GM18867 (cell line): ENCODE data around the gene PTPRT.

Experiments used
- ATAC-seq: cut with Tn5 transposase; IDR thresholded peaks from one replicate; pipeline ENCODE4 v1.9.1; 2021; ENCODE audit warnings: mild to moderate bottlenecking, moderate library complexity; ENCODE audit not compliant: unreplicated experiment

PTPRT gene

DNA sequence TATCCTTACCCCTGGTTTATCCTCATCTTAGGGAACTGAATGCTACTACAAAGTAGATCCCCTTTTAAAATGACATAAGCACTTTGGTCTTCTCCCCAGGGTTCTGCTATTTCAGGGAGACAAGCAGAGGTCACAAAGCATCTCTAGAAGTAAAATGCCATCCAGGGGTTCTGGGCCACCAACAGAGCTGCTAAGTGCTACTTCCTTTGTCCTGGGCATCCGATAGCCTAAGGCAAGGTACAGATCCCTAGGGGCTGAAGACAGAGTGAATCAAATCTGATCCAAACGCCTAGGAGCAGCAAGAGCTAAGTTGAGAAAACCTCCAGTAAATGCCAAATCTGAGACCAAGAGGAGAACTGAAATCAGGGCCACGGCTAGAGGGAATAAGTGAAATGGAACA is 161.2 kb downstream of the PTPRT start:
- no peak for ATAC-seq

DNA sequence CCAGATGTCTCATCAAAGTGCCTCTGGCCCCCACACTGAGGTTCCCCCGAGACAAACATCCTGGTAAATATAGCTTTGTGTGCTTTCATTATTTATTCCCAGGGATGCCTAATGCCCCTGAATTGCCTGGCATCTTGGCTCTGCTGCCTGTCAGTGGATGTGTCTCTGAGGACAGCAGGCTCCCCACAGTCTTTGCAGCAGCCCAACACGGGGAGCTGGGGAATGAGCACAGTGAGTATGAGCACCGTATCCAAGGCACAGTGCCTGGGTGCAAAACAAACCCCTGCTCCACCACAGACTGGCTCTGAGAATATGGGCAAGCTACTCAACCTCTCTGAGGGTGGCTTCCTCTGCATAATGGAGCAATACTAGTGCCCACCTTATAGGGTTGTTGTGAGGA is 165.9 kb downstream of the PTPRT start:
- no peak for ATAC-seq

DNA sequence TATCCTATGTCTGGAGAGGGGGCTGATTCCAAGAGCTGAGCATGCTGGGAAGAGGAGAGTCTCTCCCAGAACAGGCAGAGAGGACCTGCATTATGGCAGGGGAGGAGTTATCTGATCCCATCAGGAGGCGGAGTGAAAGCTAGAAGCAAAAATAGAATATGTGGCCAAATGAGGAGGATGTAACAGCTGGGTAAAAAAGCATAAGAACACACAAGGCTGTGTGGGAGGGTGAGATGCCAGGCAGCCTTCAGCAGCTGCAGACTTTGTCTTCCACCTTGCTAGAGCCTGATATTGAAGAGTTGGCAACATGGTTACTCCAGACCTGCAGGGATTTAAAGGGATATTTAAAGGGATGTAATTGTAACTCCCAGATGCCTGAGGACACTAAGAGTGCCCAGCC is 167.1 kb downstream of the PTPRT start:
- no peak for ATAC-seq

DNA sequence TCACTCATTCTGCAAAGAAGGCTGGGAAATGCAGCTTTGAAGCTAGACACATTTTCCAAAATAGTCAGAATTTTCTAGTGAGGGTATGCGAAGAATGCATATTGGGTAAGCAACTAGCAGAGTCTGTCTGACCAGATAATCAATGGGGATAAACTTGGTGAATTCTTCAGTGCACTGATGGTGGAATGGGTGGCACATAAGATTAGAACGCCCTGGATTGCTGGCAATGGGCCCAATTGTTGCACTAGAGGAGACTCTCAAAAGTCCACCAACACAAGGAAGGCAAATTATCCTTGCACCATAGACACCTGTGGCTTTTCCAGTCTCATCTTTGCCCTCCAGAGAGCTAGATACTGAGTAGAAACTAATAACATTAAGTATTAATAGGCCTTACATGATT is 167.6 kb downstream of the PTPRT start:
- no peak for ATAC-seq

DNA sequence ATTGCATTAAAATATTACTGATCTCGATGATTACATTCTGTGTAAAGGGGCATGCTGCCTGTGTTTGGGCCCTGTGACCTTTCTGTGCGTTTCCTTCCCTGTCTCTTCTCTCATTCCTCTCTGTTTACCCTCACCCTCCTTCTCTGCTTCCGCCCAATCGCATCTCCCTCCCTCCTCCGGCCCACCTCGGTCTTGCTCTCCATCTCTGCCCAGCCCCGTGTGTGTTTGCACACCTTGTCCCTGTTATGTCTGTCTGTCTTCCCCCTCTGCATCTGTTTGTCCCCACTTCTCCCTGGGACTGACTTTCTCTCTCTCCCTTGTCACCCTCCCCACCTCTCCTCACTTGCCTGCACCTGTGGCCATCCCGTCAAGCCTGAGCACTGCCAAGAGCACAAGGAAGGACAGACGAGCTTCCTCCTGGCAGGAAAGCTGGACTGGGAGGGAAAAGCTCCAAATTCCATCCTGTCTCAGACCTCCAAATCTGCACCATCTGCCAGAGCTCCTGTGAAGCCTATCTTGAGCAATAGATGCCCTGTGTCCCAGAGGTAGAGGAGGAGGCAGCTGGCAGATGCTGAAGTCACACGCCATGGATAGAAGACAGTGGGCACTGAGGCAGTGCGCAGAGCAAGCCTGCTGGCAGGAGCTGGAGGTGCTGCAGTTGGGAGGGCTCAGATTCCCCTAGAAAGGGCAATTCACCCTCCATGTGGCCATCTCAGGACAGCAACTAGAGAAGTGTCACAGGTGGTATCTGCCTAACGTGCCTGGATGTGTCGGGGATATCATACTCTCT is 172.3 kb downstream of the PTPRT start:
- no peak for ATAC-seq

DNA sequence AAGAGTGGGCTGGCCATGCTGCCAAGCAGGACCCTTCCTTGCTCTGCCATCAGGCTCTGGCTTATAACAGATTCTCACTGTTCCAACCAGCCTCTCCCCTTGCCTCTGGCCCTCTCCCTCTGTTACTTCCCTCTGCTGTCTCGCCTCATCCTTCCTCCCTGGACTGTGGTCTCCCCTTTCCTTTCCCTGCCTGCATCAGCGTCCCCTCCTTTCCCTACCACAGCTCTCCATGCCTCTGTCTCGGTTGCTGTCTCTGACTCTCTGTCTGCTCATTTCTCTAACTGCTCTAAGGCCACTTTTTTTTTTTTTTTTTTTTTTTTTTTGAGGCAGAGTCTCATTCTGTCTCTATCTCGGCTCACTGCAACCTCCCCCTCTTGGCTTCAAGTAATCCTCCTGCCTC is 173.4 kb downstream of the PTPRT start:
- no peak for ATAC-seq

DNA sequence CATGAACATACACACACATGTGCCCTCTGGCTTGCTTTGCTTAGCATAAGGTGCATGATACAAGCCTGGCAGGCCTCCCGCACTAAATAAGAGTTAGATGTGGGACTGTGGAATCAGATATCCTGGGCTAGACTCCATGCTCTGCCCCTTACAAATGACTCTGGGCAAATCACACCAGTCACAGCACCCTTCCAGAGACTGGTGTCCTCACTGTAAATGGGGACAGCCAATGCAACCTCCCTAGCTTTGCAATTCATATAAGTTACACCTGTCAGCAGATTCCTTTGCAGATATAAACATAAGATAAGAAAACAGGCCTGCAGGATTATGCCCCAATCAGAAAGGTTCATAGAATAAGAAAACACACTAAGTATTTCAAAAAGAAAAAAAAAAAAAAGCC is 174.1 kb downstream of the PTPRT start:
- ATAC-seq, result no peak

DNA sequence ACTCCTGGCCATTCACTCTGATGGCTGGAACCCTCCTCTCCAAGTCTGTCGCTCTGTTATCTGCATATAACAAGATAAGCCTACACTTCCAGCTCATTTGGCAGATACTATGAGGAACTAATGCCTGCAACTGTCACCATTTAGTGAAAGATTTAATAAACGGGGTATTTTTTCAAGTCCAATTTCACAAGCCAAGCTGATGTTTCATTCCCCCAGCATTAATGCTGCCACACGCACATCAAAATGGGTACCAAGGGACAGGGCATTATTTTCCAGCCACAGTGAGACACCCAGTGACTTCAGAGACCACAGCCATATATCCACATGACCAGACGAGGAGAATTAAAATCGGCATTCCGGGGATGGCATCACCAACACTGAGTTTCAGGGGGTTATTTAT is 175.5 kb downstream of the PTPRT start:
- no peak for ATAC-seq

DNA sequence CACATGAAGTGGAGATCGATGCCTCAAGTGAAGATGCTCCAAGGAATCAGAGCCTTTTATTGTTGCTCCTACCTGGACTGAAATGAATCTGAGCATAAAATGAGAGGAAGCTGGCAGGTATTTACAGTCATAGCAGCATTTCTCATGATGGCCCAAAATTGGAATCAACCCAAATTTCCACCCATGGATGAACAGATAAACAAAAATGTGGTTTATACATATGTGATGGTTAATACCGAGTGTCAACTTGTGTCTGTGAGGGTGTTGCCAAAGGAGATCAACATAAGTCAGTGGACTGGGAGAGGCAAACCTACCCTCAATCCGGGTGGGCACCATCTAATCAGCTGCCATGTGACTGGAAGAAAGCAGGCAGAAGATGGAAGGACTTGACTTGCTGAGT is 178.2 kb downstream of the PTPRT start:
- ATAC-seq, result no peak

DNA sequence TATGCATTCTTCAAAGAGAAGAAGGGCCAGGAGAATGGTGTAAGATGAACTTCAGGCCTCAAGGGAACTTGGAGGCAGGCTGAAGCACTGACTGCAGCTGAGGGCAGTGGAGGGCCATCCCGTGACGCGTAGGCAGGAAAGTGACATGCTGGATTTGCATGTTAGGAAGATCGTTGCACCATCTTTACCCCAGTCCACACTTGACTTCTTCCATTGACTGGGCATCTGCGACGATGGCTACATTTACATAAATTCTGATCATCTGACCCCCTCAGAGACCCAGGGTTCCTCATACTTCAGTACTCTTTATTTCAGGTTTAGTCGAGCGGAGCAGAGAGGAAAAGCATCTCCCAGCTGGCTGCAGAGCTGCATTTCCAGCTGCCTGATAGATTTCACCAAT is 180.2 kb downstream of the PTPRT start:
- ATAC-seq, result no peak

DNA sequence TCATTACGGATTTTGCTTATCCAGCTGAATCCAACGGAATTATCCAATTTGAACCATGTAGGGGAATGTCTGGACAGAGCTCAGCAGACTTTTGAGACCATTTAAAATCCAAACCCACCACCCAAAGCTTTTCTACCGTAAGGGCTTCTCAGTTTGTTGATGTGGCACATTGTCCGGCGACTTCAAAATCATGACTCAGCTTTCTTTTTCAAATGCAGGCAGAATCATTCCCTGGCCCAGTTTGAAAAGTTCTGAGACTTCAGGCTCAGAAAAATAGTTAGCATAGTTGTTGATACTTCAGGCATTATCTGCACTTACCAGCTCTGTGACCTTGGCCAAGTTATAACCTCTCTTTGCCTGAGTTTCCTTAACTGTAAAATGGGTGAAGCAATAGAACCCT is 182.2 kb downstream of the PTPRT start:
- no peak for ATAC-seq

DNA sequence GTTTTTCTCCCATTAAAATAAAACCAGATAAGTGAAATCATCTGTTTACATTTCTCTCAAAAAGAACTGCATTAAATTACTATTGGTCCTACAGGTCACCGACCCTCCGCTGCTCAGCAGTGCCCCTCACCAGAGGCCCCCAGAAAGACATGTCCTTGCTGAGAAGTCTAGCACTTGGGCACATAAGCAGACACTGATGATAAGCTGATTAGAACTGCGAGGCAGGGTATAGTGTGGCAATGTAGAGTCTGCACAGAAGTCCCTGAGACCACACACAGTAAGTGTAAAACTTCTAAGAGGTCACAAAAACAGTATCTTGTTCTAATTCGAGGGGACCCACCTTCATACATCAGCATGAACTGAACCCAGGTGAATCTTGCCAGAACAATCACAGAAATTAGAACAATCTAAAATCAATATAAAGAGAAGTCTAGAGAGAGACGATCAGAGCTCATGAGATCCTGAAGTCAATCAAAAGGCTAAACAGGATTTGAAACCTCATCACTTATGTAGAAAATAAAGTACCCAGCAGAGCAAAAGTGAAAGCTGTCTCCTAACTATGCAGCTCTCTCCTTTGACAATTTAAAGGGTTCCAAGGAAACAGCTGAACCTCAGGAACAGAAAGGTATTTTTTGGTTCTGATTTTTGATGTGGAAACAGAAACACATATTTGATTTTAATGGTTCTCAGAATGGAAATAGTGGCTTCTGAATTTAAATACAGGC is 182.9 kb downstream of the PTPRT start:
- ATAC-seq, result no peak

DNA sequence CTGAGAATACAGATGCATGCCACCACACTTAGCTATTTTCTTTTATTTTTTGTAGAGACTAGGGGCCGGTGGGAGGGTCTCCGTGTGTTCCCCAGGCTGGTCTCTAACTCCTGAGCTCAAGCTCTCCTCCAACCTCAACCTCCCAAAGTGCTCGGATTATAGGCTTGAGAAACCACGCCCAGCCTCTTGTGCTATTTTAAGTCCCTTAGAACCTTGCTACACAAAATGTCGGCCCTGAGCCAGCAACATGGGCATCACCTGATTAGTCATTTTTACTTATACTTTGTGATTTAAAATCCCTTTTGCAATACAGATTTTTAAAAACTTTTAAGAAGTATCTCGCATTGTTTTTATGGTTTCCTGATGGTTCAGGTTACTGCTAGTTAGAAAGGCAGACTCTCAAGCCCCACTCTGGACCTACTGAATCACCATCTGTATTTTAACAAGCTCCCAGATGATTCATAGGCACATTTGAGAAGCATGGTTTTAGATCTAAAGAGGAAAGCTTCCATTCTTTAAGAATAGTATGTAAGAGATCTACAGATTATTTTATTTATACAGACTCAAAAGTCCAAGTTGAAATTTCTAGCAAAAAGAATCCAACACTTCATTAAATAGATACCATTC is 186.3 kb downstream of the PTPRT start:
- ATAC-seq, result no peak

DNA sequence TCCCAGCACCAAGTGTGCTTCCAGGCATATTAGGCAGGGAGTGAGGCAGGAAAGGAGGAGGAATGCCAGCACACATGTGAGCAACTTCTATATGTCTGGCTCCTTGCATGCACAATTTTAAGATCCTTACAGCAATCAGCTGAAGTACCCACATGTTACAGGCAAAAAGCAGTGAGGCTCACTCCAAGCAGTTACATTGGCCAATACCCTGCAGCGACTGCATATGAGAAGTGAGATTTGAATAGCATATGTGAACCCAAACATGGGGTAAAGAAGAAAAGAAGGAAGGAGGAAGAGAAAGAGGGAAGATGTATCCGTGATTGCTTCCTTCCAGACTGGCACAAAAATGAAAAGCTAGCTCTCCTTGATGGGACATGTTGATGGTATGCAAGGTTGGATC is 193.6 kb downstream of the PTPRT start:
- no peak for ATAC-seq

DNA sequence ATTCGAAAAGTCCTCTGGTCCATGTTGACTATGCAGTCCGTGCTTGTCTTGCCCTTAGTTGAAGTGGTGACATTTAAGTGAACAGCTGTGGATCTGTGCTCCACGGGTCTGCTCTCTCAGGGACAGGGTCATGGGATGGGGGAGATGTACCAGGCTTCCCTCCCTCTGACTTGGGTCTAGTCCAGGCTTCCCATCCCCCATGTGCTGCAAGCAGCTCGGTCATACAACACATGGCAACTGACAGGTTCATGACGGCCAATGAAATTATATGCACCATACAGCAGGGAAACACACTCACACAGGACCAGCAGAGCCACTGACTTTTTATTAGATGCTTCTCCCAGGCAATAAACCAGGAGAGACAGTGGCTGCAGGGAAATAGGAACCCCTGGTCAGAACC is 201.4 kb downstream of the PTPRT start:
- no peak for ATAC-seq

DNA sequence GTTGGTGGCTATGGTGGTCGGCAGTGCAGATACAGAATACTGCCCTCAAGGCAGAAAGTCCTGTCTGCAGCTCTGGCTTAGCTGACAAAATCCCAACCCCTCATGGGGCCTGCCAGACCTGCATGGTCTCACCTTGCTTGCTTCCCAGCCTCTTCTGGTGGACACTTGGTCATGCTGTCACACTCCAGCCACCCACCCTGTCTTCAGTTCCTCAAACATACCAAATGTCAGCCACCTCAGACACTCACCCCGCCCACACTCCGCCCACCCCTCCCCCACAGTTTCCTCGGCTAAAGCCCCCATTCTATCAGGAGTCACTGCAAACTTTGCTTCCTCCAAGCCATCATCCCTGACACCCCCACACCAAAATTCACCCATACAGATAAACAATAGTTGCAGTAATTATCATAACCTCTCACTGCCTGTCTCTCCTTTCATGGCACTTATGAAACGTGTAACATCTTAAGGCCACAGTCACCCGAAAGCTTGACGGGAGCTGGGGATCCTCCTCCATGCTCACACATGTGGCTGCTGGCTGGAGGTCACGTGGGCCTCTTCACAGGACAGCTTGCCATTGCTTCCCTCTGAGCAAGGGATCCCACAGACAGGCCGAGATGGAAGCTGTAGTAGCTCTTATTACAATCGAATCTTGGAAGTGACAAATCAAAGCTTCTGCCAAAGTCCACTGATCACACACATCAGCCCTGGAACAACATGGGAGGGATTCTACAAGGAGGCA is 202.2 kb downstream of the PTPRT start:
- no peak for ATAC-seq

DNA sequence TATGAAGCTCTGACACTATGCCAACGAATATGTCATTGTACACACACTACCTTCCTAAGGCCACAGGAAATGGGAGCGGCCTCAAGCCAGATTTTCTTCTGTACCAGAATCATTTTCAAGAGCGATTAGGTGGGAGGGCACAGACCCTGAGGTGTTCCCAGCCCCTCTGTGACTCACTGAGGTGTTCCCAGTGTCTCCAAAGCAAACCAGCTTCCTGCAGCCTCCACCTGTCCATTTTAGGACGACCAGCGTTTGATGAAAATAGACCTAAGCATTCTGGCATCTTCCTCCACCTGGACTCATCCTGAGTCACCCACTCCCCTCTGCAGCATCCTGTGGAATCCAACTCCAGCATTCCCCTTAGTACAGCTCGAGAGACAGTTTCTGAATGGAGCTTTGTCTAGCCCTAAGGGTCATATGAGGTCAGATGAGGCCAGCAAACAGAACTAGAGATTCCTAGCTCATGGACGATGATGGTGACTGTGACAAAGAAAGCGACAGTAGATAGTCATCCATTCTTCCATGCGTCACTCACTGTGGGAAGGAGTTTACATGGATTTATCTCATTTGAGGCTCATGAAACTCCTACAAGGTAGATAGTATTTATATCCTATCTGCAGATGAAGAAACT is 203.4 kb downstream of the PTPRT start:
- ATAC-seq, result no peak

DNA sequence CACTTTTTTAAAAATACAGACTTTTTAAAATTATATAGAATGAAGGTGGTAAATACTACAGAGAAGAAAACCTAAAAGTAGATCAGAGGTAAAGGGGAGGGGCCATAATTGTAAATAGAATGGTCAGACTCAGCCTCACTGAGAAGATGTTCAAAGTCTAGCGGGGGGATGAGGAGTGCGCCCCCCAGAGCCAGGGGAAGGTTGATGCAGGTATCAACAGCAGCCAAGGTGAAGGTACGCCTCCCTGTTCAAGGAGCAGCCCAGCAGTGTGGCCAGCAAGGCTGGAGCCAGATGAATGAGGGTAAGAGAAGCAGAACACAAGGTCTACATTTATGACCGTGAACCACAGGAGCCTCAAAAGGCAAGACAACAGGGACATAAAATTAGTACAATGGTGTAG is 204.1 kb downstream of the PTPRT start:
- no peak for ATAC-seq

DNA sequence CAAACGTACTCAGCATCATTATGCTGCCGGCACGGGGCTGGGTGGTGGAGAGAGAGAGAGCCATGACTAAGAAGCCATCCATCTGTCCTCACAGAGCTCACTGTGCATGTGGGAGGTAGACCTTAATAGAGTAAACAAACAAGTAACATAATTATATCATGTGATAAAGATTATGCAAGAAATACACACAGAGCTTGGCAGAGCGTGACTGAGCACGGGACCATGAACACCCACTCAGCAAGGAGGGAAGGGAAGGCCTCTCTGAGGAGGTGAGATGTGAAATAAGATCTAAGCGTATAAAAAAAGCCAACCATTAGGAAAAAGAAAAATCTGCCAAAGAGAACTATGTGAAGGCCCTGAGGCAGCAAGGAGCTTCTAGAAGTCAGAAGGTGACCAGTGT is 207.5 kb downstream of the PTPRT start:
- ATAC-seq, result no peak

DNA sequence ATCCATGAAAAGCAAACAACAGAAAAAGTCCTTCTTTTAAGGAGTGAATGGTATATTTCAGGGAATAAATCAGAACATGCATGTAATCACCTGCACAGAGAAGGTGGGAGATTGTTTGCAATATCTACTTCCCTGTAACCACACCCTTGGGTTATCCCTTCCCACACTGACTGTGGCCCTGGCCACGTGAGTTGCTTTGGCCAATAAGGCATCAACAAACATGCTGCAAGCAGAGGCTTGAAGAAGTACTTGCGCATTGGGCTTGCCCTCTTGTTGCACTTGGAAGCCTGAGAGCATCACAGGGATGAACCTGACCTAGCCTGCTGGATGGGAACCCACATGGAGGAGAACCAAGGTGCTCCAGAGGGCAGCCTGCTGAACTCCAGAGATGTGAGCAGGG is 208.5 kb downstream of the PTPRT start:
- no peak for ATAC-seq

DNA sequence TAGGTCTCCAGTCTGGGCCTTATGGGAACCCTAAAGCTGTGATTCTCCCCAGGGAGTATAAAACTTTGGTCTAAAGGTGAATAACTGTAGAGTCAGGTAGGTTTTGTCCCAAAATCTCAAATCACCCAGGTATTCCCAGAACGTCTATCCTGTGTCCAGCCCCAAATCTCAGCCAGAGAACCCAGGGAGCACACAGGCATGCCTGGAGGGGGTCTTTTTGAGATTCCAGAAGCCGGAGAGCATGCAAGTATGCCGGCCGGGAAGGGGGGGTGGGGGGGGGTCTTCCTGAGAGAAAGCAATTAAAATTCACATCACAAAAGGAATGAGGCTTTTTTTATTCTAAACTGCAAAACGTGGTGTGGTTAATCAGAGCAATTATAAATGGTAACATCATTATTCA is 210.0 kb downstream of the PTPRT start:
- no peak for ATAC-seq
